Measurements from ENCODE around the gene LCLAT1.
A peak's percentile ranks its signal among the peaks of the same experiment; 100 is the strongest.

The LCLAT1 gene

GRCh38 chr2:30590407-30590806 lies 143.4 kb downstream of the LCLAT1 start:
- TF ChIP-seq, protein P1, sequence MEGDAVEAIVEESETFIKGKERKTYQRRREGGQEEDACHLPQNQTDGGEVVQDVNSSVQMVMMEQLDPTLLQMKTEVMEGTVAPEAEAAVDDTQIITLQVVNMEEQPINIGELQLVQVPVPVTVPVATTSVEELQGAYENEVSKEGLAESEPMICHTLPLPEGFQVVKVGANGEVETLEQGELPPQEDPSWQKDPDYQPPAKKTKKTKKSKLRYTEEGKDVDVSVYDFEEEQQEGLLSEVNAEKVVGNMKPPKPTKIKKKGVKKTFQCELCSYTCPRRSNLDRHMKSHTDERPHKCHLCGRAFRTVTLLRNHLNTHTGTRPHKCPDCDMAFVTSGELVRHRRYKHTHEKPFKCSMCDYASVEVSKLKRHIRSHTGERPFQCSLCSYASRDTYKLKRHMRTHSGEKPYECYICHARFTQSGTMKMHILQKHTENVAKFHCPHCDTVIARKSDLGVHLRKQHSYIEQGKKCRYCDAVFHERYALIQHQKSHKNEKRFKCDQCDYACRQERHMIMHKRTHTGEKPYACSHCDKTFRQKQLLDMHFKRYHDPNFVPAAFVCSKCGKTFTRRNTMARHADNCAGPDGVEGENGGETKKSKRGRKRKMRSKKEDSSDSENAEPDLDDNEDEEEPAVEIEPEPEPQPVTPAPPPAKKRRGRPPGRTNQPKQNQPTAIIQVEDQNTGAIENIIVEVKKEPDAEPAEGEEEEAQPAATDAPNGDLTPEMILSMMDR (IDR thresholded peaks at IDR 0.05; ENCODE audit: low read depth, low read length), result no peak
- DNase-seq (ENCODE audit: extremely low read depth, low read depth), result no peak

- TF ChIP-seq, protein P1 (IDR thresholded peaks at IDR 0.05; ENCODE audit: low read depth, low read length), result no peak
- no peak for DNase-seq (ENCODE audit: extremely low read depth, low read depth)
Measured at GRCh38 chr2:30591186-30591585, 144.1 kb downstream of the LCLAT1 start.

DNA sequence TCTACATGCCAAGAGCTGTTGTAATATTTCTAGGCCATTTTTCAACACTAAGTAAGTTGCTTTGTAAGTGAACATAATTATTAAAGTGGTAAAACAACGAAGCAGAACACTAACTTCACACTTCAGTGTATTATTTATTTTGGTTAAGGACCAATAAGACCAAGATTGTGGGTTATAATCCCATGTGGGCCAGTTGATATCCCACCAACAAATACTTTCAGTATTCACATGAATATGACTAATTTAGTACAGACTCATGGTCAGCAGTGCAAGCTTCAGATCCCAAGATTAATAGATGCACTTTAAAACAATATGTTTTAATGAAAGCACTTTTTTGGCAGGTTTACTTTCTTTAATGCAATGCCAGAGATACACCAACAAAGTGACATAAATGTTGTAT lies 154.3 kb downstream of the LCLAT1 start:
- TF ChIP-seq, protein P1 (IDR thresholded peaks at IDR 0.05; ENCODE audit: low read depth, low read length), result no peak
- DNase-seq (ENCODE audit: extremely low read depth, low read depth), result no peak

GRCh38 chr2:30605197-30605596 lies 158.2 kb downstream of the LCLAT1 start:
- DNase-seq (ENCODE audit: extremely low read depth, low read depth), result no peak
- TF ChIP-seq, protein P1 (IDR thresholded peaks at IDR 0.05; ENCODE audit: low read depth, low read length), result no peak

GRCh38 chr2:30608643-30609042 lies 161.6 kb downstream of the LCLAT1 start:
- TF ChIP-seq, protein P1 (IDR thresholded peaks at IDR 0.05; ENCODE audit: low read depth, low read length), result no peak
- no peak for DNase-seq (ENCODE audit: extremely low read depth, low read depth)

DNA sequence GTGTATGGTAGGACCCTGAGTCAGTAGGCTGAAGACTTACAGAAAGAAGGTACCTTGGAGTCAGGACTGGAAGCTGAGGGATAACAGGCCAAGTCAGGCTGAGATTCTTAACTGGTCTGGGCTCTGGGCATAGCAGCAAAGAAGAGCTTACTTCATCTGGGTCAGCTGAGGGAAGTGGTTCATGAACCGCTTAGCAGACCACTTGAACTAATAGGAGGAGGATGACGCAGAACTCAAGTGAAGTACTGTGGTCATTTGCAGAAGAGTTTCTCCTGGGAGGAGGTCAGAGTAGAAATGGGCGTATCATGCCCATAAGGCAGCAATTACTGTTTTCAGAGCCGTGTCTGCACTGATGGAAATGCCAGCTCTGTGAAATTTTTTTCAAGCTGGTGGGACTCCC lies 164.5 kb downstream of the LCLAT1 start:
- DNase-seq (ENCODE audit: extremely low read depth, low read depth), result peak; percentile 62
- TF ChIP-seq, protein P1 (IDR thresholded peaks at IDR 0.05; ENCODE audit: low read depth, low read length), result no peak

DNA sequence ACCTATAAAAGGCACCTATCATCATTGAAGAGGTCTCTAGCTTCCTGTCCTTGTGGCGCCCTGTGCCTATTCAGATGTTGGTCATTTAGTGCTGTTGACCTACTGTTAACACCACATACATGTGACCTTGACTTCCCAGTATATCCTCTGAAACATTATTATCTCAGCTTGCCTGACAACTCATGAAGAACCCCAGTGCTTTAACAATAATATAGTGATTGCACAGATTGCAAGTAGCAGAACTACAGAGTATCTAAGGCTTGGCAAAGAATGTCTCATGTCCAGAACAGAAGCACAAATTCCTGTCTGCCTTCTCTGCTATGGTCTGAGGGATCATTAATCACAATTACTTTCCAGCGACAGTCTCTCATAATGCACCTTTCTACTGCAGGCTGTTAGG lies 165.3 kb downstream of the LCLAT1 start:
- TF ChIP-seq, protein P1 (IDR thresholded peaks at IDR 0.05; ENCODE audit: low read depth, low read length), result no peak
- DNase-seq (ENCODE audit: extremely low read depth, low read depth), result no peak
